Thoracic aorta (tissue), 2 donors: ENCODE results near the gene DHX36. TPM values are rescaled to one million over a fixed set of nuclear protein-coding genes. Genes with fewer than 3 reads are reported as not detected.

Source experiments
- ATAC-seq: fragments of 150-250 bp; one replicate; pipeline ENCODE4 v1.8.0; 2017; ENCODE audit warnings: low read depth; ENCODE audit not compliant: insufficient number of reproducible peaks, low FRiP score
- DNase-seq: peaks from one replicate; pipeline ENCODE4 v3.0.0-alpha.2; 2020; ENCODE audit warnings: low spot score
- H3K27ac ChIP-seq, 2 donors: fragments of 200-600 bp; sonication (generic); 1 replicate in 1 of 2; 2 replicates in 1 of 2; pipeline ENCODE4 v1.5.1; 2016; ENCODE audit warnings: mild to moderate bottlenecking in 2 of 2, moderate library complexity in 2 of 2
- H3K27me3 ChIP-seq: fragments of 200-600 bp; sonication (generic); replicated peaks from 2 replicates; pipeline ENCODE4 v1.6.0; 2016; ENCODE audit warnings: mild to moderate bottlenecking; ENCODE audit not compliant: insufficient read depth
- H3K36me3 ChIP-seq: fragments of 200-600 bp; sonication (generic); one replicate; pipeline ENCODE4 v1.5.1; 2016
- H3K4me1 ChIP-seq, 2 donors: fragments of 200-600 bp; sonication (generic); 1 replicate in 1 of 2; 2 replicates in 1 of 2; pipeline versions ENCODE4 v1.5.1 to v1.6.0; 2016; ENCODE audit warnings: low read depth in 2 of 2, mild to moderate bottlenecking in 1 of 2; ENCODE audit not compliant: control insufficient read depth in 1 of 2
- H3K4me3 ChIP-seq: fragments of 200-600 bp; sonication (generic); 2 replicates; pipeline ENCODE4 v1.5.1; 2016; ENCODE audit warnings: mild to moderate bottlenecking
- H3K9me3 ChIP-seq: fragments of 200-600 bp; sonication (generic); 2 replicates; pipeline ENCODE4 v1.5.1; 2016
- total RNA-seq, 2 donors: library from RNA; depleted of rRNA; stranded (reverse); fragments of >200 nt; gene quantifications; one replicate each; pipeline versions ENCODE4 v1.1.0 to v1.2.3, GENCODE V29; 2016
- TF ChIP-seq, protein P1 (sequence below): fragments of 200-600 bp; sonication (generic); IDR thresholded peaks from one replicate; pipeline ENCODE4 v1.5.1; 2019; ENCODE audit warnings: antibody characterized with exemption

The DHX36 gene
- total RNA-seq, 2 donors from 2014 or later = 71.5 to 128 TPM

DNA sequence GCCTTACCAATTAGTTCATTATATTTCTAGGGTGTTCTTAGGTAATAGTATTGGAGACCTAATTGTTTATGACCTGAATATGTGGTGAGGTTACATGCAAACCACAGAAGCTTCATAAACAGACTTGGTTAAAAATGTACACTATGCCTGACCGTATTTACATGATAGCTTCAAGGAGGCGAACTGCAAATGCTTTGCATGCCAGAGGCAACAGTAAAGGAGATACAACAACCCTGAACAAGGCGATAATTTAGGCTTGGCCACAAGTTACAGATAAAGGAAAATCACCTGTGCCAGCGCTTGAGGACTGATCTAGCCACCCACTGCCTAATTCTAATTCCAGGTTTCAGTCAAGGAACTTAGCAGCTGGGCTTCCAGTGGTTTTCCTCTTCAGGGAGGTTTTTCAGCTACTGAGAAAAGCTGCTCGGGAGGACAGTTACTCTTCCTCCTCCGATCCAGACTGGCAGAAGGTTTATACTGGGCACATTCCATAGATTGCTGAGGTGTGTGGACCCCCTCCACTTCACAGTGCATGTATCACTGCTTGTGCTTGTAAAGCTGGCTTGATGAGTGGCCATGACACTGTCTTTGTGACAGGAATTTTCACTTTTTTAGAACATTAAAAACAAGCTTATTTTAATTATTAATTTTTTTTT, 95.6 kb downstream of the DHX36 start:
- H3K9me3 ChIP-seq = no peaks in the 10 kb centered on the region
- peaks cover 15 to 16% of the 10 kb centered on the region in 2 donors for H3K4me1 ChIP-seq
- TF ChIP-seq, protein P1, sequence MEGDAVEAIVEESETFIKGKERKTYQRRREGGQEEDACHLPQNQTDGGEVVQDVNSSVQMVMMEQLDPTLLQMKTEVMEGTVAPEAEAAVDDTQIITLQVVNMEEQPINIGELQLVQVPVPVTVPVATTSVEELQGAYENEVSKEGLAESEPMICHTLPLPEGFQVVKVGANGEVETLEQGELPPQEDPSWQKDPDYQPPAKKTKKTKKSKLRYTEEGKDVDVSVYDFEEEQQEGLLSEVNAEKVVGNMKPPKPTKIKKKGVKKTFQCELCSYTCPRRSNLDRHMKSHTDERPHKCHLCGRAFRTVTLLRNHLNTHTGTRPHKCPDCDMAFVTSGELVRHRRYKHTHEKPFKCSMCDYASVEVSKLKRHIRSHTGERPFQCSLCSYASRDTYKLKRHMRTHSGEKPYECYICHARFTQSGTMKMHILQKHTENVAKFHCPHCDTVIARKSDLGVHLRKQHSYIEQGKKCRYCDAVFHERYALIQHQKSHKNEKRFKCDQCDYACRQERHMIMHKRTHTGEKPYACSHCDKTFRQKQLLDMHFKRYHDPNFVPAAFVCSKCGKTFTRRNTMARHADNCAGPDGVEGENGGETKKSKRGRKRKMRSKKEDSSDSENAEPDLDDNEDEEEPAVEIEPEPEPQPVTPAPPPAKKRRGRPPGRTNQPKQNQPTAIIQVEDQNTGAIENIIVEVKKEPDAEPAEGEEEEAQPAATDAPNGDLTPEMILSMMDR = no peak
- no peak overlapping the region for H3K4me3 ChIP-seq
- H3K36me3 ChIP-seq = no peaks in the 10 kb centered on the region
- no peaks in the 10 kb centered on the region for H3K27me3 ChIP-seq
- H3K27ac ChIP-seq = no peak overlapping the region
- no peak for ATAC-seq
- no peak for DNase-seq

DNA sequence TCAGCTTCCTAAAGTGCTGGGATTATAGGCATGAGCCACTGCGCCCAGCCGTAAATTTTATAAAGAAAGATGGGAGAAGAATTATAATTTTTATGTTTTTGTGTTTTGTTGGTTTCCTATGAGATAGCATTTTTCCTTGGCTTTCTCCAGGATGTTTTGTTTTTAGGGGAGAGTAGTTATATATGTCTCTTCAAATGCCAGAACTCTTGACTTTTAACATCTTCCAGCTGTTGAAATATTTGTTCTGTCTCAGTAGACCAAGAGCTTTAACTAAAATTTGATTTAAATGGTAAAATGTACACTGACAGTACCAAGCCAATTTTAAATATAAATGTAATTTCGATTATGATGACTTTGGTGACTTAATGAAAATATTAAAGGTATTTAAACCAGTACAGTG, 96.8 kb downstream of the DHX36 start:
- TF ChIP-seq, protein P1 = no peak
- DNase-seq = no peak
- Histone ChIP-seq H3K36me3 (no peaks in the 10 kb centered on the region), H3K9me3 (no peaks in the 10 kb centered on the region), H3K27me3 (no peaks in the 10 kb centered on the region), H3K4me1 (peaks cover 15 to 19% of the 10 kb centered on the region in 2 donors), H3K4me3 (no peak overlapping the region), H3K27ac (no peak overlapping the region)
- no peak for ATAC-seq

DNA sequence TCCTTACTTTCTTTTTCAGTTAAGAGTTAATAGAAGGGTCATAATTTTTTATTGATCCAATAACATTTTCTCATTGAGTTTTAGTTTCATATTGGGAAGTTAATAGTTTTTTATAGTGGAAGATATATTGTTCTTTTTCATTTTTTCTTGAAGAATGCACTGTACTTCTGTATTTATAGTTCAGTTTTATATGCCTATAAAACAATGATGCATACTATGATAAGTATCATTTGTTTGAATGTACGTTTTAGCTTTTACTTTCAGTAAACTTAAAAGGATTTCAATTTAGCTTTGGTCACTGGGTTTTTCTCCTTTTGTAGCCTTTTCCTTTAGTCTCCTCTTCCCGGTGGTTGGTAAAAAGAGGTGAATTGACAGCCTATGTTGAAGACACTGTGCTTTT, 98.8 kb downstream of the DHX36 start:
- ATAC-seq (no peak), DNase-seq (no peak)
- Histone ChIP-seq H3K4me3 (no peak overlapping the region), H3K27ac (no peak overlapping the region), H3K9me3 (no peaks in the 10 kb centered on the region), H3K4me1 (peaks cover 15 to 19% of the 10 kb centered on the region in 2 donors), H3K27me3 (no peaks in the 10 kb centered on the region), H3K36me3 (no peaks in the 10 kb centered on the region)
- TF ChIP-seq, protein P1 = no peak

DNA sequence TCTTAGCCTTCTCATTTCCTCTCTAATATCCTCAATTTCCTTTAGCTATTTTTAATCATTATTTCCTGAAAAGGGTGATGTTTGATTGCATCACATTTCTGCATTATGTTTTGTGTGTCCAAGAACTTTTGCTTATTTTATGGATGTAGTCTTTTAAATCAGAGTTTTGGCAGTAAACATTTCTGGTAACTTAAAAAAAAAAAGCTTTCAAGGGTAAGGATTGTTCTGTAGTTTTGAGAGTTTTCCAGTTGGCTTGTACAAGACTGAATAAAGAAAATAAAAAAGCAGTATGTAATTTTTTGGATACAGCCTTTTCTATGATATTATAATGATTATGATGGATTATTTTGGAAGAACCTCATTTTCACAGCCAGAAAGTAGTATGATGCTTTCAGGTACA, 99.4 kb downstream of the DHX36 start:
- no peak for ATAC-seq
- Histone ChIP-seq H3K4me3 (no peak overlapping the region), H3K27ac (peak overlapping the region in 1 of 2 donors; percentile 48), H3K4me1 (peaks cover 15 to 19% of the 10 kb centered on the region in 2 donors), H3K36me3 (no peaks in the 10 kb centered on the region), H3K27me3 (no peaks in the 10 kb centered on the region), H3K9me3 (no peaks in the 10 kb centered on the region)
- TF ChIP-seq, protein P1 = no peak
- no peak for DNase-seq

DNA sequence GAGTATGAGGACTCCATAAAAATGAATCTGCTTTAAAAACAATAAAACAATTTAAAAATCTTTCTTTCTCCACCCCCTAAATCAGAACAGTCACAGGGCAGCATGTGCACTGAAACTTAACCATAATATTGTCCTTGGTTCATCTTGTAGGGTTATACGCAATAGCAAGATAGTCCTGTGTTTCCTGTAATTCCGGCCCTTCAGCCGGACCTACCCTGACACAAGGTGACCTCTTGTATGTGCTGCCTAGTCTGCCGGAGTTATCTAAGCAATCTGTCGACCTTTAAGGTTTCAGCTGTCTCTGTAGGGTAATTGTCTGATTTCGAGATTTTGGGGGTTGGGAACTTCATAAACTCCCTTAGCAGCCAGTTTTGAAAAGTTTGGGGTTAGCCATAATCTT, 99.9 kb downstream of the DHX36 start:
- Histone ChIP-seq H3K36me3 (peaks cover 3% of the 10 kb centered on the region), H3K4me3 (peak overlapping the region; percentile 17), H3K9me3 (no peaks in the 10 kb centered on the region), H3K27me3 (no peaks in the 10 kb centered on the region), H3K4me1 (peaks cover 15 to 19% of the 10 kb centered on the region in 2 donors), H3K27ac (peak overlapping the region in 1 of 2 donors; percentile 48)
- no peak for ATAC-seq
- DNase-seq = no peak
- TF ChIP-seq, protein P1 = no peak
